Head of caudate nucleus (tissue), 42 donors: ENCODE results near the gene SPAG5.

Experiments used
- DNase-seq, 42 donors: peaks; one replicate each; pipeline versions ENCODE4 v3.0.0 to v3.0.0-alpha.2; 2020 to 2021; ENCODE audit warnings: mixed read lengths in 7 of 42
- intact Hi-C: fragments of 100-400 bp; cut with DNase I; formaldehyde crosslinking; loops from one replicate; pipeline ENCODE4 v1.15.0; 2022

SPAG5 gene

GRCh38 chr17:28551421-28552175, 47.2 kb downstream of the SPAG5 start:
- DNase-seq: peak in 10 of 42 donors; percentile 20 to 51 (median 32)
- intact Hi-C loops: no loop called here

GRCh38 chr17:28550858-28551257, 48.0 kb downstream of the SPAG5 start:
- DNase-seq: no peak
- intact Hi-C loops: no loop called here

- DNase-seq: no peak
- intact Hi-C loops: no loop called here
Measured at GRCh38 chr17:28549236-28550132, 49.3 kb downstream of the SPAG5 start.

- DNase-seq: no peak
- intact Hi-C loops: no loop called here
Measured at GRCh38 chr17:28548417-28549130, 50.3 kb downstream of the SPAG5 start.

GRCh38 chr17:28547623-28548416, 51.0 kb downstream of the SPAG5 start:
- peak in 41 of 42 donors; percentile 43 to 87 (median 72) for DNase-seq
- intact Hi-C loops: no loop called here

GRCh38 chr17:28547096-28547622, 51.7 kb downstream of the SPAG5 start:
- no peak for DNase-seq
- intact Hi-C loops: no loop called here

GRCh38 chr17:28545787-28546415, 52.9 kb downstream of the SPAG5 start:
- intact Hi-C loops: no loop called here
- DNase-seq: no peak

- intact Hi-C loops: no loop called here
Measured at GRCh38 chr17:28545141-28545503, 53.7 kb downstream of the SPAG5 start.

GRCh38 chr17:28544402-28545140, 54.3 kb downstream of the SPAG5 start:
- no peak for DNase-seq
- intact Hi-C loops: no loop called here

More at GRCh38 chr17:28545141-28545503, 53.7 kb downstream of the SPAG5 start:
- no peak for DNase-seq

- no peak for DNase-seq
- intact Hi-C loops: no loop called here
Measured at GRCh38 chr17:28541439-28541838, 57.4 kb downstream of the SPAG5 start.

- intact Hi-C loops: no loop called here
- DNase-seq: no peak
Measured at GRCh38 chr17:28540231-28540630, 58.6 kb downstream of the SPAG5 start.

GRCh38 chr17:28538296-28538895, 60.4 kb downstream of the SPAG5 start:
- intact Hi-C loops: loop anchor here (5.0 kb wide), 1 partner anchor 41 kb away; no protein-coding TSS in a partner anchor
- DNase-seq: no peak

- DNase-seq: no peak
Measured at GRCh38 chr17:28537219-28537610, 61.6 kb downstream of the SPAG5 start.

GRCh38 chr17:28536532-28537218, 62.1 kb downstream of the SPAG5 start:
- no peak for DNase-seq
- intact Hi-C loops: loop anchor here (5.0 kb wide), 1 partner anchor 39 kb away; no protein-coding TSS in a partner anchor

More at GRCh38 chr17:28537219-28537610, 61.6 kb downstream of the SPAG5 start:
- intact Hi-C loops: loop anchor here (5.0 kb wide), 1 partner anchor 40 kb away; no protein-coding TSS in a partner anchor

GRCh38 chr17:28534740-28535375, 64.0 kb downstream of the SPAG5 start:
- no peak for DNase-seq
- intact Hi-C loops: loop anchor here (5.0 kb wide), 1 partner anchor 38 kb away; no protein-coding TSS in a partner anchor
